ENCODE data around the gene BCAS3. TPM values are rescaled to one million over a fixed set of nuclear protein-coding genes. Genes with fewer than 3 reads are reported as not detected.

Gene BCAS3
- total RNA-seq, 4 donors from 2014 or later: 41.0 to 81.4 (median 45.6) TPM

DNA sequence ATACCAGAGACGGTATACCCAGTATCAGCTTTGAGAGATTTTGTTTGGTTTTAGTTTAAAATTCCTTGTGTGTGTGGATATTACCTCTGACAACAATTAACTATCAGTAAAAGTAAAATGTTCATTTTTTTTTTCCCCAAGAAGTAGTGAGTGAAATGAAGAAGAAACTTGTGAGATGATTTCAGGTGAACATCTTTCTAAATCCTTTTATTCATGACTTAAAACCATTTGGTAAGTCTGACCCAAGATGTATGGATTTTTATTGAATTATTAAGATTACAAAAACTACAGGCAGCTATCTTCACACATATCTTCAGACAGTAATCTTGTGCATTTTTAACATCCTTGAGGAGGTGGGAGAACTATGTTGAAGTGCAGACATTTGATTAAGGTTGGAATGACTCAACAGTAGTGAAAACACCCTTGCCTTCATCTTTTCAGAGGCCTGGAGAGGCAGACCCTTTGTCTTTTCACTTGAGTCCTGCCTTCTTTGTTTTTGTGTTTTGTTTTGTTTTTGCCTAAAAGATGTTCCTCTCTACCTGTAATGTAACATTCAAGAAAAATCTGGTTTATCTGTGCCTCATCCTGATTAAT, 481.7 kb downstream of the BCAS3 start:
- H3K27ac ChIP-seq: no peak overlapping the region
- no peaks in the 10 kb centered on the region for H3K36me3 ChIP-seq
- no peaks in the 10 kb centered on the region for H3K4me1 ChIP-seq
- no peak overlapping the region for H3K4me3 ChIP-seq
- TF ChIP-seq, protein P1, sequence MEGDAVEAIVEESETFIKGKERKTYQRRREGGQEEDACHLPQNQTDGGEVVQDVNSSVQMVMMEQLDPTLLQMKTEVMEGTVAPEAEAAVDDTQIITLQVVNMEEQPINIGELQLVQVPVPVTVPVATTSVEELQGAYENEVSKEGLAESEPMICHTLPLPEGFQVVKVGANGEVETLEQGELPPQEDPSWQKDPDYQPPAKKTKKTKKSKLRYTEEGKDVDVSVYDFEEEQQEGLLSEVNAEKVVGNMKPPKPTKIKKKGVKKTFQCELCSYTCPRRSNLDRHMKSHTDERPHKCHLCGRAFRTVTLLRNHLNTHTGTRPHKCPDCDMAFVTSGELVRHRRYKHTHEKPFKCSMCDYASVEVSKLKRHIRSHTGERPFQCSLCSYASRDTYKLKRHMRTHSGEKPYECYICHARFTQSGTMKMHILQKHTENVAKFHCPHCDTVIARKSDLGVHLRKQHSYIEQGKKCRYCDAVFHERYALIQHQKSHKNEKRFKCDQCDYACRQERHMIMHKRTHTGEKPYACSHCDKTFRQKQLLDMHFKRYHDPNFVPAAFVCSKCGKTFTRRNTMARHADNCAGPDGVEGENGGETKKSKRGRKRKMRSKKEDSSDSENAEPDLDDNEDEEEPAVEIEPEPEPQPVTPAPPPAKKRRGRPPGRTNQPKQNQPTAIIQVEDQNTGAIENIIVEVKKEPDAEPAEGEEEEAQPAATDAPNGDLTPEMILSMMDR (IDR thresholded peaks at IDR 0.05): no peak
- H3K9me3 ChIP-seq: no peaks in the 10 kb centered on the region
- 98% methylated on average over 1 of the region's 1 CpG for WGBS
- no peak for DNase-seq (ENCODE audit: low spot score in 2 of 2)
- no peaks in the 10 kb centered on the region for H3K27me3 ChIP-seq

DNA sequence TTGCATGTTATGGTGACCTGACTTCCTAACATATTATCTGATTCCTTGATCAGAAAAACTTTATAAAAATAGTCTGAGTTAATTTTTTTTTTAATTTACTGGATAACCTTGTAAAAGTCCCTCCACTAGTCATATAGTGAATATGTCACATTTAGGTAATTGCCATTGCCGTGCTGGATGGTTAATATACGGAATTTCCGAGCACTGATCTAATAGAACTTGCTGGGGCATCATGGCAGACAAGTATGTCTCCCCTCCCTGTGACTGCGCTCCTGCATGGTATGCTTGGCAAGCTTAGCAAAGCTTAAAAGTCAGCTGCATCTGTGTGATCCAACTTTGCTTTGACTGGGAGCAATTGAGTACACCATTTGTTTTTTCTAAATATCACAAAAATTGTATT, 482.6 kb downstream of the BCAS3 start:
- TF ChIP-seq EP300 (IDR thresholded peaks at IDR 0.05): no peak
- no peak for TF ChIP-seq POLR2A (IDR thresholded peaks at IDR 0.05)
- TF ChIP-seq, protein P1 (IDR thresholded peaks at IDR 0.05): no peak
- TF ChIP-seq POLR2AphosphoS5 (IDR thresholded peaks at IDR 0.05): no peak
- no peak overlapping the region for H3K27ac ChIP-seq
- no peaks in the 10 kb centered on the region for H3K4me1 ChIP-seq
- DNase-seq (ENCODE audit: low spot score in 2 of 2): no peak
- no peaks in the 10 kb centered on the region for H3K27me3 ChIP-seq
- no peaks in the 10 kb centered on the region for H3K36me3 ChIP-seq
- 91% methylated on average over 4 of the region's 4 CpGs for WGBS
- H3K4me3 ChIP-seq: no peak overlapping the region
- no peaks in the 10 kb centered on the region for H3K9me3 ChIP-seq

DNA sequence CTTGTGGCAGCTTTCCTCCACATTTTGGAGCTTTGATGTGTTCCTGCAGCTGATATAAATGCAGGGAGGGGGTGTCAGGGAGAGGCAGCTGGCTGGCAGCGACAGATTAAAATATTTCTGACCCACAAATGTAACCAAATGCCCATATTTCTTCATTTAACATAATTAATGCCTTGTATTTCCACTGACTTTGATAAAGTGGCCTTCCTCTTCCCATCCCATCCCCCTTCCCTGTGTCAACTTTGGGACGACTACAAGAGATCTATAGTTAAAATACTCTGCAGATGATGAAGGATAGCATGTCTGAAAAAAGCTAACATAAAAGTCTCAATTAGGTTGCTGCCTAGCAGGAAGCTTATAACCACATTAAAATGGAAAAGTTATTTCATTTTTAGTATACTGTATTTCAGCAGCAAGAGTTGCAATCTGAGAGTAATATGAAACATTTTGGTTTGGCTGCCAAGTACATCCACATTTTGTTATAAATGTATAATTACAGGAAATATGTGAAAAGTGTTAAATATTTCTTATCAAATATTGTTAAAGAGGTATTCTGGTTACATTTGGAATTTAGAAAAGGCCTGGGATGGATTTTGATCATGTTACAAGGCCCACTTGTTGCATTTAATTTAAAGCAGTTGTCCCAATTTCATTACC, 483.3 kb downstream of the BCAS3 start:
- H3K27me3 ChIP-seq: no peaks in the 10 kb centered on the region
- no peak for DNase-seq (ENCODE audit: low spot score in 2 of 2)
- no peak overlapping the region for H3K27ac ChIP-seq
- WGBS: 83% methylated on average over 2 of the region's 2 CpGs
- no peaks in the 10 kb centered on the region for H3K9me3 ChIP-seq
- no peaks in the 10 kb centered on the region for H3K4me1 ChIP-seq
- TF ChIP-seq POLR2AphosphoS5 (IDR thresholded peaks at IDR 0.05) (no peak), POLR2A (IDR thresholded peaks at IDR 0.05) (no peak), EP300 (IDR thresholded peaks at IDR 0.05) (no peak)
- TF ChIP-seq, protein P1 (IDR thresholded peaks at IDR 0.05): no peak
- H3K4me3 ChIP-seq: no peak overlapping the region
- H3K36me3 ChIP-seq: no peaks in the 10 kb centered on the region

DNA sequence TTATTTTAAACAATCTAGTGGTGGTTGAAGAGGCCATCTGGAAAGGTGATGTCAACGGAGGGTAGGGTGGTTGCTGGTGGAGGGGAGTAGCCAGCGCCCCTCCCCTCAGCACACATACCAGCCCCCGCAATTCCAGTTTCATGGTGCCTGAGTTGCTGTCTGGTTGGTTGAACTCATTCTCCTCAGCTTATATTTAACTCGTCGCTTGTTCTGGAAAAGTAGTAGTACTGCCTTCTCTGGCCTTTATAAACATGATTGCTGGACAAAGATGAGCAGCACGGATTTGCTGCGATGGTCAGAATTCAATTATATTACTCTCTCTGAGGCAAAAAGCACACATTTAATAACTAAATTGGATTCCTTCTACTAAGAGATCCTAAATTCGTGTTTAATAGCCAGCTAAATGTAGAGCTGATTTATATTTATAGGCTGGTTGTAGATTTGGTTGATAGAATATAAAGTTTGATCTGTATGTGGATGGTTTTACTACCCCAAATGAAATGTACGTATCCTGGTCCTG, 484.0 kb downstream of the BCAS3 start:
- no peak overlapping the region for H3K27ac ChIP-seq
- no peaks in the 10 kb centered on the region for H3K4me1 ChIP-seq
- H3K36me3 ChIP-seq: no peaks in the 10 kb centered on the region
- no peak overlapping the region for H3K4me3 ChIP-seq
- no peaks in the 10 kb centered on the region for H3K27me3 ChIP-seq
- TF ChIP-seq POLR2AphosphoS5 (IDR thresholded peaks at IDR 0.05) (no peak), POLR2A (IDR thresholded peaks at IDR 0.05) (no peak), EP300 (IDR thresholded peaks at IDR 0.05) (no peak)
- 95% methylated on average over 9 of the region's 9 CpGs for WGBS
- DNase-seq (ENCODE audit: low spot score in 2 of 2): no peak
- H3K9me3 ChIP-seq: no peaks in the 10 kb centered on the region

DNA sequence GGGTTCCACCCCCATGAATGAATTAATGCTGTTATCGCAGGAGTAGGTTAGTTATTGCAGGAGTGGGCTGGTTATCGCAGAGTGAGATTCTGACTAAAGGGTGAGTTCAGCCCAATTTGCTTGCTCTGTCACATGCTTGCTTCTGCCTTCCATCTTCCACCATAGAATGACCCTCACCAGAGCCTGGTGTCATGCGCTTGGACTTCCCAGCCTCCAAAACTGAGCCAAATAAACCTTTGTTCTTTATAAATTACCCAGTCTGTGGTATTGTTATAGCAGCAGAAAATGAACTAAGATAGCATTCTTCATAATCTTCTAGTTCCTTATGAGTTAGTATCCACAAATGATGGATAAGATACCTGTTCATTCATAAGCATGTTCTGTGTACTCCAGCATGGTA, 486.9 kb downstream of the BCAS3 start:
- no peak overlapping the region for H3K27ac ChIP-seq
- no peak overlapping the region for H3K4me3 ChIP-seq
- H3K36me3 ChIP-seq: no peaks in the 10 kb centered on the region
- WGBS: 95% methylated on average over 3 of the region's 3 CpGs
- H3K27me3 ChIP-seq: no peaks in the 10 kb centered on the region
- no peak for TF ChIP-seq POLR2A (IDR thresholded peaks at IDR 0.05)
- TF ChIP-seq, protein P1 (IDR thresholded peaks at IDR 0.05): no peak
- TF ChIP-seq EP300 (IDR thresholded peaks at IDR 0.05): no peak
- TF ChIP-seq POLR2AphosphoS5 (IDR thresholded peaks at IDR 0.05): no peak
- no peaks in the 10 kb centered on the region for H3K4me1 ChIP-seq
- H3K9me3 ChIP-seq: no peaks in the 10 kb centered on the region
- DNase-seq (ENCODE audit: low spot score in 2 of 2): no peak
